Vagina (tissue), 2 donors: ENCODE results near the gene MED13L.

ENCODE experiments used
- CTCF ChIP-seq, 3 experiments: fragments of 450-650 bp in 2 of 3; fragments of 200-600 bp in 1 of 3; sonication (generic) in 1 of 3; IDR thresholded peaks; one replicate each; pipeline ENCODE4 v1.5.1; 2017 to 2019; ENCODE audit warnings: antibody characterized with exemption in 3 of 3, mild to moderate bottlenecking in 2 of 3, moderate library complexity in 2 of 3
- POLR2AphosphoS5 ChIP-seq, 2 donors: sonication (generic); formaldehyde crosslinking; IDR thresholded peaks; one replicate each; pipeline ENCODE4 v1.9.0; 2017; ENCODE audit warnings: antibody characterized with exemption in 2 of 2, mild to moderate bottlenecking in 2 of 2, low read depth in 1 of 2; ENCODE audit not compliant: insufficient read depth in 1 of 2

DNA sequence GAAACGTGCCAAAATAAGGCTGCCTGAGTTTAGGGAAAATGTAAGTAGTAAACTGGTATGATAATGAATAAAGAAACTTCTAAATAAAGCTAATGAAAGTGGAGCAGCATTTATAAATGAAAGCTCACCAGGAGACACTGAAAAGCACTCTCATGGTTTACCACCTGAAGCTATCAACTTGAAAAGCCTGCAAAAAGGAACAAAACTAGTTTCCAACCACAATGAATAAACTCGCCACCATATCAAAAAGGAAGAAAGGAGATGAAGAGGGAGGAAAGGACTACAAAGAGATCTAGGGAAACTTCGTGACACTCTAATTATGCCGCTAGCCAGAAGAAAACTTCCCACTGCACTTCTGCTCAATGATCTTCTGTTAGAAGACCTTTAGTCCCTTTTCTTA, 66.7 kb downstream of the MED13L start:
- no peak for TF ChIP-seq CTCF (IDR thresholded peaks at IDR 0.05)
- TF ChIP-seq POLR2AphosphoS5 (IDR thresholded peaks at IDR 0.05; ENCODE audit: insufficient read depth in 1 of 2, low read depth in 1 of 2): no peak
